Parathyroid adenoma (tissue), 2 donors: ENCODE data around the gene EBF3.

Experiments
- H2AFZ ChIP-seq: fragments of 300-600 bp; sonication (generic); one replicate; pipeline ENCODE4 v1.7.0; 2017; ENCODE audit warnings: antibody characterized with exemption, mild to moderate bottlenecking
- H3K27ac ChIP-seq: fragments of 300-600 bp; sonication (generic); one replicate; pipeline ENCODE4 v1.7.0; 2017
- H3K27me3 ChIP-seq: fragments of 300-600 bp; sonication (generic); one replicate; pipeline ENCODE4 v1.7.0; 2017; ENCODE audit warnings: low read length; ENCODE audit not compliant: control insufficient read depth, insufficient read depth
- H3K36me3 ChIP-seq: fragments of 300-600 bp; sonication (generic); one replicate; pipeline ENCODE4 v1.7.0; 2017; ENCODE audit warnings: low read length; ENCODE audit not compliant: control insufficient read depth, insufficient read depth
- H3K4me1 ChIP-seq: fragments of 300-600 bp; sonication (generic); one replicate; pipeline ENCODE4 v1.7.0; 2017; ENCODE audit warnings: control low read depth
- H3K4me2 ChIP-seq: fragments of 300-600 bp; sonication (generic); one replicate; pipeline ENCODE4 v1.7.0; 2017; ENCODE audit warnings: low read length
- H3K4me3 ChIP-seq: fragments of 300-600 bp; sonication (generic); one replicate; pipeline ENCODE4 v1.7.0; 2017; ENCODE audit warnings: low read depth, low read length
- H3K79me2 ChIP-seq: fragments of 300-600 bp; sonication (generic); one replicate; pipeline ENCODE4 v1.7.0; 2017; ENCODE audit warnings: control low read depth
- H3K9ac ChIP-seq: fragments of 300-600 bp; sonication (generic); one replicate; pipeline ENCODE4 v1.7.0; 2017; ENCODE audit warnings: mild to moderate bottlenecking
- H3K9me3 ChIP-seq: fragments of 300-600 bp; sonication (generic); one replicate; pipeline ENCODE4 v1.7.0; 2017; ENCODE audit warnings: low read length; ENCODE audit not compliant: control insufficient read depth
- CTCF ChIP-seq: fragments of 300-600 bp; sonication (generic); IDR thresholded peaks from one replicate; pipeline ENCODE4 v1.7.0; 2017; ENCODE audit warnings: antibody characterized with exemption, mild to moderate bottlenecking
- donor health status: primary hyperparathyroidism.

EBF3 gene

GRCh38 chr10:129945526-129945925, 18.5 kb downstream of the EBF3 start:
- H3K9me3 ChIP-seq, result no peaks in the 10 kb centered on the region
- H3K4me2 ChIP-seq, result no peak overlapping the region
- H3K79me2 ChIP-seq, result no peaks in the 10 kb centered on the region
- H3K27me3 ChIP-seq, result no peaks in the 10 kb centered on the region
- no peak overlapping the region for H2AFZ ChIP-seq
- H3K4me3 ChIP-seq, result no peak overlapping the region
- TF ChIP-seq CTCF, result no peak
- H3K4me1 ChIP-seq, result no peaks in the 10 kb centered on the region
- H3K36me3 ChIP-seq, result no peaks in the 10 kb centered on the region
- no peak overlapping the region for H3K9ac ChIP-seq
- H3K27ac ChIP-seq, result peak overlapping the region; percentile 56

- Histone ChIP-seq H3K36me3 (no peaks in the 10 kb centered on the region), H3K27ac (peak overlapping the region; percentile 56), H3K9me3 (no peaks in the 10 kb centered on the region), H3K4me1 (no peaks in the 10 kb centered on the region), H3K79me2 (no peaks in the 10 kb centered on the region), H3K4me2 (no peak overlapping the region), H3K27me3 (no peaks in the 10 kb centered on the region), H2AFZ (no peak overlapping the region), H3K9ac (no peak overlapping the region), H3K4me3 (no peak overlapping the region)
- no peak for TF ChIP-seq CTCF
Measured at GRCh38 chr10:129945064-129945463, 19.0 kb downstream of the EBF3 start.

- Histone ChIP-seq H3K36me3 (no peaks in the 10 kb centered on the region), H3K9ac (no peak overlapping the region), H3K27me3 (no peaks in the 10 kb centered on the region), H3K4me1 (no peaks in the 10 kb centered on the region), H2AFZ (no peak overlapping the region), H3K9me3 (no peaks in the 10 kb centered on the region), H3K27ac (no peak overlapping the region), H3K4me3 (no peak overlapping the region), H3K4me2 (no peak overlapping the region), H3K79me2 (no peaks in the 10 kb centered on the region)
- TF ChIP-seq CTCF, result no peak
Measured at GRCh38 chr10:129944456-129944855, 19.6 kb downstream of the EBF3 start.

GRCh38 chr10:129942936-129943715, 20.9 kb downstream of the EBF3 start:
- Histone ChIP-seq H3K9me3 (no peaks in the 10 kb centered on the region), H3K4me1 (no peaks in the 10 kb centered on the region), H3K27ac (no peak overlapping the region), H3K4me3 (no peak overlapping the region), H3K79me2 (no peaks in the 10 kb centered on the region), H3K4me2 (no peak overlapping the region), H3K36me3 (no peaks in the 10 kb centered on the region), H3K9ac (no peak overlapping the region), H2AFZ (no peak overlapping the region), H3K27me3 (no peaks in the 10 kb centered on the region)
- no peak for TF ChIP-seq CTCF

GRCh38 chr10:129942391-129942790, 21.7 kb downstream of the EBF3 start:
- Histone ChIP-seq H3K9ac (no peak overlapping the region), H3K36me3 (no peaks in the 10 kb centered on the region), H3K79me2 (no peaks in the 10 kb centered on the region), H3K27me3 (no peaks in the 10 kb centered on the region), H3K4me2 (no peak overlapping the region), H3K27ac (no peak overlapping the region), H3K4me3 (no peak overlapping the region), H3K4me1 (no peaks in the 10 kb centered on the region), H2AFZ (no peak overlapping the region), H3K9me3 (no peaks in the 10 kb centered on the region)
- no peak for TF ChIP-seq CTCF
